ENCODE results near the gene OXLD1. TPM values are rescaled to one million over a fixed set of nuclear protein-coding genes. Genes with fewer than 3 reads are reported as not detected.

OXLD1 gene
- 21.8 TPM for total RNA-seq
- polyA plus RNA-seq (ENCODE audit: insufficient read depth in 1 of 8, insufficient read length in 8 of 8, low replicate concordance in 1 of 8) = 10 to 100 TPM in 7 of 8 donors, 1 to 10 TPM in 1; 9.9 to 15.6 (median 11.4) TPM
- long read RNA-seq, donor 1, transcript OXLD1-206 (1 exons, 1,600 nt) = major isoform, 5 of 9 reads
- long read RNA-seq, donor 1, partial matches to known transcripts = 0 of 9 reads
- long read RNA-seq, donor 1, other reads (novel, unspliced or antisense) = 0 of 9 reads
- long read RNA-seq, donor 2, partial matches to known transcripts = 0 of 2 reads
- long read RNA-seq, donor 2, other reads (novel, unspliced or antisense) = 0 of 2 reads
- long read RNA-seq, donor 3, transcript OXLD1-206 (1 exons, 1,600 nt) = major isoform, 9 of 33 reads
- long read RNA-seq, donor 3, partial matches to known transcripts = 0 of 33 reads
- long read RNA-seq, donor 3, other reads (novel, unspliced or antisense) = 18 of 33 reads
- long read RNA-seq, donor 4, partial matches to known transcripts = 0 of 7 reads
- long read RNA-seq, donor 4, other reads (novel, unspliced or antisense) = 0 of 7 reads
- long read RNA-seq, donor 5, transcript OXLD1-206 (1 exons, 1,600 nt) = major isoform, 21 of 33 reads
- long read RNA-seq, donor 5, transcript OXLD1-201 (2 exons, 620 nt) = minor isoform, 6 of 33 reads
- long read RNA-seq, donor 5, partial matches to known transcripts = 0 of 33 reads
- long read RNA-seq, donor 5, other reads (novel, unspliced or antisense) = 0 of 33 reads
- long read RNA-seq, donor 6, transcript OXLD1-201 (2 exons, 620 nt) = major isoform, 10 of 26 reads
- long read RNA-seq, donor 6, partial matches to known transcripts = 0 of 26 reads
- long read RNA-seq, donor 6, other reads (novel, unspliced or antisense) = 5 of 26 reads
- long read RNA-seq, donor 7, transcript OXLD1-206 (1 exons, 1,600 nt) = major isoform, 13 of 19 reads
- long read RNA-seq, donor 7, transcript OXLD1-201 (2 exons, 620 nt) = minor isoform, 5 of 19 reads
- long read RNA-seq, donor 7, partial matches to known transcripts = 0 of 19 reads
- long read RNA-seq, donor 7, other reads (novel, unspliced or antisense) = 0 of 19 reads
- long read RNA-seq, donor 8, partial matches to known transcripts = 0 of 7 reads
- long read RNA-seq, donor 8, other reads (novel, unspliced or antisense) = 0 of 7 reads
- long read RNA-seq, donor 9, partial matches to known transcripts = 0 of 14 reads
- long read RNA-seq, donor 9, other reads (novel, unspliced or antisense) = 6 of 14 reads
- long read RNA-seq, donor 10, transcript OXLD1-207 (2 exons, 821 nt) = minor isoform, 6 of 24 reads
- long read RNA-seq, donor 10, transcript OXLD1-206 (1 exons, 1,600 nt) = major isoform, 9 of 24 reads
- long read RNA-seq, donor 10, transcript OXLD1-201 (2 exons, 620 nt) = minor isoform, 6 of 24 reads
- long read RNA-seq, donor 10, partial matches to known transcripts = 0 of 24 reads
- long read RNA-seq, donor 10, other reads (novel, unspliced or antisense) = 0 of 24 reads
- long read RNA-seq, donor 11, transcript OXLD1-206 (1 exons, 1,600 nt) = major isoform, 6 of 11 reads
- long read RNA-seq, donor 11, partial matches to known transcripts = 0 of 11 reads
- long read RNA-seq, donor 11, other reads (novel, unspliced or antisense) = 0 of 11 reads

- peak; percentile 98 for DNase-seq
- WGBS (ENCODE audit: insufficient coverage) = under 1% methylated on average over 96 of the region's 96 CpGs
- Histone ChIP-seq H3K9me3 (replicated peaks; ENCODE audit: control insufficient read depth, low read depth, low read length) (no peaks in the 10 kb centered on the region), H3K36me3 (ENCODE audit: control insufficient read depth, insufficient read depth, low read length) (peaks cover 42% of the 10 kb centered on the region), H3K27ac (ENCODE audit: low read length) (peak within 1 kb of the TSS; percentile 80), H3K4me3 (ENCODE audit: low read length) (peak within 1 kb of the TSS; percentile 89), H3K27me3 (ENCODE audit: control insufficient read depth, insufficient read depth, low read length) (no peaks in the 10 kb centered on the region), H3K4me1 (ENCODE audit: control insufficient read depth, insufficient read depth, low read length) (peaks cover 24% of the 10 kb centered on the region)
Observed at GRCh38 chr17:81666342-81667191, at the start of gene OXLD1, which contains the start of gene CCDC137. TSS of gene OXLD1 (minus strand) at chr17:81666605. CDS start at chr17:81666577, 28 bp downstream. TSS of gene CCDC137 (plus strand) at chr17:81666737. CDS start at chr17:81666767, 30 bp downstream.

GRCh38 chr17:81715107-81715871 lies 48.9 kb upstream of the OXLD1 start:
- Histone ChIP-seq H3K27me3 (ENCODE audit: control insufficient read depth, insufficient read depth, low read length) (peaks cover 12% of the 10 kb centered on the region), H3K4me1 (ENCODE audit: control insufficient read depth, insufficient read depth, low read length) (peaks cover 35% of the 10 kb centered on the region), H3K9me3 (replicated peaks; ENCODE audit: control insufficient read depth, low read depth, low read length) (no peaks in the 10 kb centered on the region), H3K4me3 (ENCODE audit: low read length) (no peak overlapping the region), H3K27ac (ENCODE audit: low read length) (no peak overlapping the region), H3K36me3 (ENCODE audit: control insufficient read depth, insufficient read depth, low read length) (peaks cover 2% of the 10 kb centered on the region)
- WGBS (ENCODE audit: insufficient coverage) = 83% methylated on average over 29 of the region's 32 CpGs
- DNase-seq = no peak

- Histone ChIP-seq H3K4me1 (ENCODE audit: control insufficient read depth, insufficient read depth, low read length) (peaks cover 33% of the 10 kb centered on the region), H3K36me3 (ENCODE audit: control insufficient read depth, insufficient read depth, low read length) (peaks cover 2% of the 10 kb centered on the region), H3K9me3 (replicated peaks; ENCODE audit: control insufficient read depth, low read depth, low read length) (no peaks in the 10 kb centered on the region), H3K4me3 (ENCODE audit: low read length) (no peak overlapping the region), H3K27me3 (ENCODE audit: control insufficient read depth, insufficient read depth, low read length) (peaks cover 18% of the 10 kb centered on the region), H3K27ac (ENCODE audit: low read length) (no peak overlapping the region)
- WGBS (ENCODE audit: insufficient coverage) = 92% methylated on average over 22 of the region's 39 CpGs
- no peak for DNase-seq
Observed at GRCh38 chr17:81714412-81715106, 48.2 kb upstream of the OXLD1 start.

- no peak overlapping the region for H3K4me3 ChIP-seq (ENCODE audit: low read length)
- peaks cover 2% of the 10 kb centered on the region for H3K36me3 ChIP-seq (ENCODE audit: control insufficient read depth, insufficient read depth, low read length)
- DNase-seq = no peak
- H3K27ac ChIP-seq (ENCODE audit: low read length) = no peak overlapping the region
- WGBS (ENCODE audit: insufficient coverage) = 43% methylated on average over 22 of the region's 36 CpGs
- peaks cover 18% of the 10 kb centered on the region for H3K27me3 ChIP-seq (ENCODE audit: control insufficient read depth, insufficient read depth, low read length)
- H3K9me3 ChIP-seq (replicated peaks; ENCODE audit: control insufficient read depth, low read depth, low read length) = no peaks in the 10 kb centered on the region
- H3K4me1 ChIP-seq (ENCODE audit: control insufficient read depth, insufficient read depth, low read length) = peaks cover 33% of the 10 kb centered on the region
Observed at GRCh38 chr17:81713556-81714411, 47.4 kb upstream of the OXLD1 start.

GRCh38 chr17:81713004-81713555 lies 46.7 kb upstream of the OXLD1 start:
- DNase-seq = no peak
- Histone ChIP-seq H3K27me3 (ENCODE audit: control insufficient read depth, insufficient read depth, low read length) (peaks cover 18% of the 10 kb centered on the region), H3K36me3 (ENCODE audit: control insufficient read depth, insufficient read depth, low read length) (peaks cover 9% of the 10 kb centered on the region), H3K9me3 (replicated peaks; ENCODE audit: control insufficient read depth, low read depth, low read length) (no peaks in the 10 kb centered on the region), H3K4me3 (ENCODE audit: low read length) (peak overlapping the region; percentile 46), H3K27ac (ENCODE audit: low read length) (no peak overlapping the region), H3K4me1 (ENCODE audit: control insufficient read depth, insufficient read depth, low read length) (peaks cover 33% of the 10 kb centered on the region)
- WGBS (ENCODE audit: insufficient coverage) = 31% methylated on average over 18 of the region's 18 CpGs

GRCh38 chr17:81712468-81713003 lies 46.1 kb upstream of the OXLD1 start:
- peaks cover 18% of the 10 kb centered on the region for H3K27me3 ChIP-seq (ENCODE audit: control insufficient read depth, insufficient read depth, low read length)
- no peaks in the 10 kb centered on the region for H3K9me3 ChIP-seq (replicated peaks; ENCODE audit: control insufficient read depth, low read depth, low read length)
- H3K36me3 ChIP-seq (ENCODE audit: control insufficient read depth, insufficient read depth, low read length) = peaks cover 12% of the 10 kb centered on the region
- WGBS (ENCODE audit: insufficient coverage) = 3% methylated on average over 30 of the region's 41 CpGs
- peak overlapping the region; percentile 46 for H3K4me3 ChIP-seq (ENCODE audit: low read length)
- no peak for DNase-seq
- no peak overlapping the region for H3K27ac ChIP-seq (ENCODE audit: low read length)
- peaks cover 38% of the 10 kb centered on the region for H3K4me1 ChIP-seq (ENCODE audit: control insufficient read depth, insufficient read depth, low read length)

GRCh38 chr17:81711814-81712467 lies 45.5 kb upstream of the OXLD1 start, which contains the start of gene SLC25A10:
TSS of gene SLC25A10 (plus strand) at chr17:81712284. CDS start at chr17:81712427, 143 bp downstream.
- peak within 1 kb of the TSS; percentile 46 for H3K4me3 ChIP-seq (ENCODE audit: low read length)
- DNase-seq = peak; percentile 89
- under 1% methylated on average over 89 of the region's 89 CpGs for WGBS (ENCODE audit: insufficient coverage)
- peaks cover 18% of the 10 kb centered on the region for H3K36me3 ChIP-seq (ENCODE audit: control insufficient read depth, insufficient read depth, low read length)
- H3K27ac ChIP-seq (ENCODE audit: low read length) = no peak within 1 kb of the TSS
- peaks cover 38% of the 10 kb centered on the region for H3K4me1 ChIP-seq (ENCODE audit: control insufficient read depth, insufficient read depth, low read length)
- no peaks in the 10 kb centered on the region for H3K9me3 ChIP-seq (replicated peaks; ENCODE audit: control insufficient read depth, low read depth, low read length)
- H3K27me3 ChIP-seq (ENCODE audit: control insufficient read depth, insufficient read depth, low read length) = peaks cover 18% of the 10 kb centered on the region

Measured in muscle of leg (tissue), 16 donors.